DMS153 (cell line): ENCODE data around the gene TTF2.

Experiments
- DNase-seq: peaks from one replicate; lab custom pipeline; 2025; lab: John Stamatoyannopoulos, UW

The TTF2 gene

GRCh38 chr1:117046781-117047180, 13.3 kb upstream of the TTF2 start:
- peak; percentile 79 for DNase-seq

DNA sequence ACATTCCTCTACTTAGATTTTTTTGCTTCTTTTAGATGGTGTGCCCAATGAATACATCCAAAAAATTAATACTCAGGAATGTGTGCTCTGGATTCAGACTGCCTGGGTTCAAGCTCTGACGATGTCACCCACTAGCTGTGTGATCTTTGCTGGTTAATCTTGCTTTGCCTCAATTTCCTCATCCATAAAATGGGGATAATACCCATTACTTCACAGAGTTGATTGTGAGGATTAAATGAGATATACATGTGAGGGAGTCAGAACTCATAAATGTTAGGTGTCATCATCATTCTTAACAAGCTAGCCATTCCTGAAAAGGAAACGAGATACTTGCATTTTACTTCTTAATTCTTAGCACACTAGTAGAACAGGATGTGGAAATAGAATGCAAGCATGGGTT, 12.9 kb upstream of the TTF2 start:
- no peak for DNase-seq

- DNase-seq, result no peak
These were observed 10.3 kb upstream of the TTF2 start for GRCh38 chr1:117049857-117050256.

- DNase-seq, result no peak
These were observed 8.7 kb upstream of the TTF2 start for GRCh38 chr1:117051224-117052064.

DNA sequence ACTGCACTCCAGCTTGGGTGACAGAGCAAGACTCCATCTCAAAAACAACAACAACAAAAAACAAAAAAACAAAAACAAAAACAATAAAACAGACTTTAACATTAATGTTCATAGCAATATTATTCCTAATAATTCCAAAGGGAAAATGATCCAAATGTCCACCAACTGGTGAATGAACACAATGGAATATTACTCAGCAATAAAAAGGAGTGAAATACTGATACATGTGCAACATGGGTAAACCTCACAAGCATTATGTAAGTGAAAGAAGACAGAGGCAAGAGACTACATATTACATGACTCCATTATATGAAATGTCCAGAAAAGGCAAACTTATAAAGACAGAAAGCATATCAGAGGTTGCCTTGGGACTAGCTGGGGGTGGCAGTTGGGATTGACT, 6.1 kb upstream of the TTF2 start:
- no peak for DNase-seq

- no peak for DNase-seq
These were observed 1.3 kb upstream of the TTF2 start for GRCh38 chr1:117058810-117059209.

DNA sequence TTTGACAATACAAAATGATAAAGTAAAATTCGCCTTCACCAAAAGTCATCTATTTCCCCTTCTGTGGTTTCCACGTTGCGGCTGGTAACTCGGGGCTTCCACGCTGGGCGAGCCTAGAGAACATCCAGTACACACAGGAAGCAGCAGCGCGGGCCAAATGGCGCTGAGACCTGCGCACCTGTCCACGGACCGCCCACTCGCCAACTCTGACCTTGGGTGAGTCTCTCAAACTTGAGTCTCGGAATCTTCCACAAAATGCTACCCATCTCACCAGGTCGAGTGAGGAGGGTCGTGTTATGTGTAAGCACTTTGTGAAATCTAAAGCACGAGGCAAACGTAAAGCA, 820 bp upstream of the TTF2 start:
- DNase-seq, result peak; percentile 55

DNA sequence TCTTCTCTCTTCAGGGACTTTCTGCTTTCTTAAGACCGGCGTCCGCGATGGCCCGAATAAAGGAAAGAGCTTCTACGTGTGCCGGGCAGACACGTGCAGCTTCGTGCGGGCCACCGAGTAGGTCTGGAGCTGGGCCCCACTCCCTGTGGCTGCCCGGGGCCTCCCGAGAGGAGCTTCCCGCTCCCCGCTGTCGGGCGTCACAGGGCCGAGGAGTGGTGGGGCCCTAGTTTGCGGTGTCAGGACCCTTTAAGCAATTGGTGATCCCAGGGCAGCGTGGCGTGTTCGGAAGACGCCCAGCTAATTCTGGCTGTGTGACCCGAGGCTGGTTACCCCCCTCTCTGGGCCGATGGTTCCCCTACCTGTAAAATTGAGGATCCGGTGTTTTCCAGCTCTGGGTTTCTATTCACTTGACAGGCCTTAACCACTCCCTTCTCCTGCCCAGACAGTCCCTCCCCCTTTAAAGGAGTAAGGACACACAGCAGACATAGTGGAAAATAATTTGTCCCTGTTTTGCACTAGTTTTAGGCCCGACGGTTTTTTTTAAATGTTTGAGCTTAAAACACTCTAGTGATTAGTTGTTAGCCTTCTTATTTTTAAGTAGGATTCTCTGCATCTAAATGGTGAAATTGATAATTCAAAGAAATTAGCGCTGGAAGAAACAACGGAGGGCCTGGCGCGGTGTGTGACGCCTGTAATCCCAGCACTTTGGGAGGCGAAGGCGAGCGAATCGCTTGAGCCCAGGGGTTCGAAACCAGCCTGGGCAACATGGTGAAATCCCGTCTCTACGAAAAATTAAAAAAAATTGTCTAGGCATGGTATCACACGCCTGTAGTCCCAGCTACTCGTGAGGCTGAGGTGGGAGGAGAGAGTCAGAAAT, 553 bp downstream of the TTF2 start:
- no peak for DNase-seq

DNA sequence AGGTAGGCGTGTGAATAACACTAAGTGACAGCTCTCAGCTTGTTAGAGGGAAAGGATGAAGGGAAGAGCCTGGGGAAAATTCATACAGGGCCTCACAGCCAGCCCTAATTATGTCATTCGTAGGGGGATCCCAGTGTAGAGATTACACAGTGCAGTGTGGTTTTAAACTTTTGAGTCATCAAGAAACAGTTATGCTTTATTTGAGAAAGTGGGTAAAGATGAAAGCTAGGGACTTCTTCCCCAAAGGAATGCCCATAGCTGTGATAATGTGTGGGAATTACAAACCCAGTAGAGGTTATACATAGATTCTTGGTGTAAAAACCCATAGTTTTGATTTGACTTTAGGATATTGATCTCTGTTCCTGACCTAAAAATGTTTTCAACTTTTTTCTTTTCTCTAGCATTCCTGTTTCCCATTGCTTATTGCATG, 1.9 kb downstream of the TTF2 start:
- no peak for DNase-seq

DNA sequence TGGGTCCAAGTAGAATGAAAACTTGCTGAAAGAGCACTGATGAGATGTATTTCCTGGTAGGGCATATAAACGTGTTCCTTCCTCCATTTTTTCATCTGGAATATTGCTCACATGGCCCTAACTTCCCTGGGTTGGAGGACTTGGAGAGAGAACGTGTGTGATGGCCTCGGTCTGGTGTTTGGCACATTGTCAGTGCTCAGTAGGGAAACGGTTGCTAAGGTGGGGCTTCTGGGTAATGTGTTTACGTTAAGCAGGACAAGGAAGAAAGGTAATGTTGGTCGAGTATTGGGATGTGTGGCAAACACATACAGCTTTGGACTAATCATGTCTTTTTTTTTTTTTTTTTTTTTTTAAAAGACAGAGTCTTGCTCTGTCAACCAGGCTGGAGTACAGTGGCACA, 6.2 kb downstream of the TTF2 start:
- no peak for DNase-seq

- DNase-seq, result no peak
These were observed 7.6 kb downstream of the TTF2 start for GRCh38 chr1:117067533-117068370.

DNA sequence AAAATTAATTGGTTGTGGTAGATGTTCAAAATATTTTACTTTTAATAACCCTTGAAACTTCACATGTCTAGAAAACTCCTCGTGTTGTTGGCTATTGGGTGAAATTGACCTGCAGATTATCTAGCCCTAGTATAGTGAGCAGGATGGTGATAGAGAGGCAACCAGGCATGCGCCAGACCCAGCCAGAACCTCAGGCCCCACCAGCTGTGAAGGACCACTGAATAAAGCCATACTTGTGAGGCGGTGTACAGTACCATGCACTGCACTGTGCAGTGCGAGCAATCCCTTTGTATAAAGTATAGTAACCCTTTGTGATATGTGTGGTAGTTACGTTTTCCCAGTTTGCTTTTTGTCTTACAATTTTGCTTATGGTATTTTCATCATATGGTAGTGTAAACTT, 8.5 kb downstream of the TTF2 start:
- DNase-seq, result no peak

GRCh38 chr1:117069220-117069844, 9.2 kb downstream of the TTF2 start:
- DNase-seq, result no peak

- DNase-seq, result no peak
These were observed 10.0 kb downstream of the TTF2 start for GRCh38 chr1:117070124-117070523.

DNA sequence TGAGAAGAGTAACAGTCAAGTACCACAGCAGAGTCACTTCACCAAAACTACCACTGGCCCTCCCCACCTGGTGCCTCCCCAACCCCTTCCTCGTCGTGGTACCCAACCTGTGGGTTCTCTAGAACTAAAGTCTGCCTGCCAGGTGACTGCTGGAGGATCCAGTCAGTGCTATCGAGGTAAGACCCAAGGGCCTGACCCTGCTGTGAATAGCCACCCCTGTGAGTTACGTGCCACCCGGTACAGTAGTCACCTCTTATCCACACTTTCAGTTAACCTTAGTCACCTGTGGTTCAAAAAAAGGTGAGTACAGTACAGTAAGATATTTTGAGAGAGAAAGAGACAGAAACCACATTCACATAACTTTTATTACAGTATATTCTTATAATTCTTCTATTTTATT, 16.5 kb downstream of the TTF2 start:
- no peak for DNase-seq

- no peak for DNase-seq
These were observed 17.1 kb downstream of the TTF2 start for GRCh38 chr1:117077267-117077666.

GRCh38 chr1:117079737-117080136, 19.6 kb downstream of the TTF2 start:
- DNase-seq, result no peak

DNA sequence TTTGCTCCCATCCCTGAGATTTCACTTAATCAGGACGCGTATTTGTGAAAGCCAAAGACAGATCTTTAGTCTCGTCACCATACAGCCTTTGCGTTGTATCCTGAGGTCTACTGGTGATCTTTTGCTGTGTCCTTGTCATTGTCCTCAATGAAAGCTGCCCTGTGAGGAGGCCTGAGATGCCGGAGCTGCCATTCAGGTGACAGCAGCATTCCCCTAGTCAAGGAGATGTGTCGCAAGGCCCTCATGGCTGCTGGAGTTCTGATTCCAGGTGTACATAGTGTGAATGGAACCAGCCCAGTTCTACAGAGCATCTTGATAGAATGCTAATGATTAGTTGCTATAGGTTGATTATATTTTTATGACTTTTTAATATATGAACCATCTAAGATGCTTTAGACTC, 24.1 kb downstream of the TTF2 start:
- no peak for DNase-seq

DNA sequence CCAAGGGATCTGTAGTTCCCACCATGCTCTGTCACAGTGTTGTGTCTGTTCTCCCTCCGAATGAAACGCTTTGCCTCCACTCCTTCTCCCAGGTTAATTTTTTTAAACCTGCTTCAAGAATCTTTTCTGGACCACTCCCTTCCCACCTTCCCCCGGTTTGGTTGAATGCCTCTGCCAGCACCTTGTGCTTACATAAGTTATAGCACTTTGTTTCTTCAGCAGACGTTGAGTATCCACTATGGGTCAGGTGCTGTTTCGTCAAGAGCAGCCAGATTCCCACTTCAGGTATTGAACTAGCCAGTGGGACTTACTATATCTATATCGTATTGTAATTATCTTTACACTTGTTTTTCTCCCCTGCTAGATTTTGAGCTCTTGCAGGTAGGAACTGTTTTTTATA, 27.6 kb downstream of the TTF2 start:
- no peak for DNase-seq

- DNase-seq, result no peak
These were observed 29.9 kb downstream of the TTF2 start for GRCh38 chr1:117089996-117090395.

DNA sequence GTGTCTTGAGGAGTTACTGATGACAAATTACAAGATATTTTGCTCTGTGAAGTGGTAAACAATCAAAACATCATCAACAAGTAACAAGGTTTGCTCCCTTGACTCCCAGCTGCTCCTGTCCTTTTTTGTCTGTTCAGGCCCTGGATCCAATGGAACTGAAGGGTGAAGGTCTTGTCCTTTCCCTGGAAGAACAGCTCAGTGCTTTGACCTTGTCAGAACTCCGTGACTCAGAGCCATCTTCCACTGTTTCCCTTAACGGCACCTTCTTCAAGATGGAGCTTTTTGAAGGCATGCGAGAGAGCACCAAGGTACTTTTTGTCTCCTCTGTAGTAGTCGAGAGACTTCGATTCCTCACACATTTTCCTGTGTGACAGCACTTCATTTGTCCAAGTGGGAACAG, 32.5 kb downstream of the TTF2 start:
- no peak for DNase-seq

- DNase-seq, result no peak
These were observed 33.0 kb downstream of the TTF2 start for GRCh38 chr1:117093091-117093534.
